Measurements from ENCODE around the gene PIAS4.

PIAS4 gene

GRCh38 chr19:3984908-3985642 is 22.5 kb upstream of the PIAS4 start, which contains the start of gene EEF2 (continued):
- TF ChIP-seq PRDM10 (tag by site-specific recombination; IDR thresholded peaks at IDR 0.05) (no peak), ZNF433 (tag by site-specific recombination; IDR thresholded peaks at IDR 0.05; ENCODE audit: low read depth) (no peak), ZNF292 (tag by site-specific recombination; IDR thresholded peaks at IDR 0.05; ENCODE audit: borderline replicate concordance, low read depth) (no peak), MEIS1 (CRISPR knock-in tag; IDR thresholded peaks at IDR 0.05; ENCODE audit: borderline replicate concordance) (no peak), ZNF580 (tag by site-specific recombination; IDR thresholded peaks at IDR 0.05) (0 out of 2 replicates have a peak, but pooled peaks have one; percentile 35), ZNF37A (tag by site-specific recombination; IDR thresholded peaks at IDR 0.05) (no peak), TCF7L2 (IDR thresholded peaks at IDR 0.05; ENCODE audit: borderline replicate concordance, low read depth, low read length) (no peak), ZNF366 (tag by site-specific recombination; conservative IDR thresholded peaks at IDR 0.05) (no peak), ZNF223 (tag by site-specific recombination; IDR thresholded peaks at IDR 0.05) (no peak), ZNF501 (tag by site-specific recombination; IDR thresholded peaks at IDR 0.05) (peak; percentile 71; the same call in 1 of the 2 replicates), ZNF121 (tag by site-specific recombination; IDR thresholded peaks at IDR 0.05) (peak; percentile 21; the same call in 1 of the 2 replicates), ZNF266 (tag by site-specific recombination; IDR thresholded peaks at IDR 0.05; ENCODE audit: low read depth) (0 out of 2 replicates have a peak, but pooled peaks have one; percentile 15), ZNF747 (tag by site-specific recombination; IDR thresholded peaks at IDR 0.05) (no peak; the same call in 1 of the 2 replicates), ZNF654 (tag by site-specific recombination; IDR thresholded peaks at IDR 0.05; ENCODE audit: low read depth) (no peak), ZNF280D (tag by site-specific recombination; IDR thresholded peaks at IDR 0.05) (no peak), ZNF26 (tag by site-specific recombination; IDR thresholded peaks at IDR 0.05) (no peak), ZBTB48 (tag by site-specific recombination; IDR thresholded peaks at IDR 0.05) (no peak), ZNF302 (tag by site-specific recombination; IDR thresholded peaks at IDR 0.05; ENCODE audit: low read depth) (no peak), ZNF184 (tag by site-specific recombination; IDR thresholded peaks at IDR 0.05) (no peak), ZSCAN18 (tag by site-specific recombination; IDR thresholded peaks at IDR 0.05) (0 out of 2 replicates have a peak, but pooled peaks have one; percentile 87), HIC1 (tag by site-specific recombination; IDR thresholded peaks at IDR 0.05) (no peak), ZNF548 (tag by site-specific recombination; IDR thresholded peaks at IDR 0.05) (no peak), RBAK (tag by site-specific recombination; IDR thresholded peaks at IDR 0.05) (no peak), ZNF248 (tag by site-specific recombination; IDR thresholded peaks at IDR 0.05) (no peak), ZNF394 (tag by site-specific recombination; IDR thresholded peaks at IDR 0.05; ENCODE audit: borderline replicate concordance) (peak; percentile 73; the same call in 1 of the 2 replicates), ZNF621 (tag by site-specific recombination; IDR thresholded peaks at IDR 0.05) (no peak), ZNF658 (tag by site-specific recombination; IDR thresholded peaks at IDR 0.05) (no peak), ZXDB (tag by site-specific recombination; IDR thresholded peaks at IDR 0.05) (peak; percentile 80)

All from HEK293 (cell line).